NCI-H524 treated with DMSO at 0.1 percent for 48 hours (cell line): ENCODE data around the gene ACTA2.

Experiments
- DNase-seq: peaks from one replicate; lab custom pipeline; 2025; lab: John Stamatoyannopoulos, UW

Gene ACTA2

DNA sequence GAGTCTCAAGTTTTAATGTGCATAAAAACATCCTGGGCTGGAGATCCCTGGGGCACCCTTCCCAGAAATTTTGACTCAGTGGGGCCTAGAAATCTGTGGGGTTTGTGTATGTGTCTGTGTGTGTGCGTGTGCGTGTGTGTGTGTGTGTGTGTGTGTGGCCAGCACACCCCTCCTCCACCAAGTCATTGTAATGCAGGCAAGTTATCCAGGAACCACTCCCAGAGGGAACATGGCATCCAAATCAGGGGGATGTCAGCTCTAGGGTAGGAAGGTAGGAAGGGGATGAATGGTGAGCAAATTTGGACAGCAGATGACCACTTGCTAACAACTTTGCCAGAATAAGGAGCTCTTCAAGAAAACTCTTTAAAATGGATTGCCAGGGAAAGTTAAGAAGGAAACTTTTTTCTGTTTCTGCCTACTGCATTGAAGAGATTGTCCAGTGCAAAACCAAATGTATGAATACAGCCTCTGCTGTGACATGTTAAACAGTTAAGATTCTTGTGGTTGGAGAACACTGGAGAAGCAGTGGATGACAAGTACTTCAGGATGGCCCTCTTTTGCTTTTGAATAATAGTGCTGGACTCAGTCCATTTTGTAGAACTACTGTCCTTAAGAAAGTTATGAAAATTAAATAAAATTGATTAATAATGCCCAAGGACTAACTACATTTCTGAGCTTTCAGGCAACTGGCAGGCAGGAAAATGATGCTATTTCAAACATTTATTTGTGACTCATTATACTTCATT lies 60.2 kb downstream of the ACTA2 start:
- no peak for DNase-seq

GRCh38 chr10:88890681-88891381 lies 61.7 kb downstream of the ACTA2 start:
- DNase-seq, result no peak

GRCh38 chr10:88889559-88890337 lies 62.8 kb downstream of the ACTA2 start:
- no peak for DNase-seq

DNA sequence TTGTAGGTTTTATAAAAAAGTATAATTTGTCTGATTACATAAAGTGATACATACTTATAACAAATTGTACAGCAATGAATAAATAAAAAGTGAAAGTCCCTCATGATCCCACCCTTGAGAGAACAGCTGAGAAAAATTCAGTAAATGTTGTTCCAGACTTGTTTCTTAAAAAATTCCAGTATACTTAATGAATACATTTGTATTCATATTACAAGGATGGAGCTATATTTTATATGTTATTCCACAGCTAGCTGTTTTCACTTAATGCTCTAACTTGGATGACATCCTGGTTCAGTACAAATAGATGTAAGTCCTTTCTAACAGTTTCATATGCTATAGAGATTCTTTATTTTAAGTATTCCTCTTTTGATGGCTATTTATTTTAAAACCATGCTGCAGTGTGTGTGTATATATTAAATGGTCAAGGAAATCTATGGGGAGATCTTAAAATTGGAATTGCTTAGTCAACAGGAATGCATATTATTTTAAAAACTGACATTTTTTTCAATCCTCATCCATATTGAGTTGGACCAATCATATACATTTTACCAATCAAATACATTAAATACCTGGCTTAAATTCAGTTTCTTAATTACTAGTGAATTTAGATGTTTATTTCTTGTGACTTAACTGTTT lies 63.6 kb downstream of the ACTA2 start:
- no peak for DNase-seq

DNA sequence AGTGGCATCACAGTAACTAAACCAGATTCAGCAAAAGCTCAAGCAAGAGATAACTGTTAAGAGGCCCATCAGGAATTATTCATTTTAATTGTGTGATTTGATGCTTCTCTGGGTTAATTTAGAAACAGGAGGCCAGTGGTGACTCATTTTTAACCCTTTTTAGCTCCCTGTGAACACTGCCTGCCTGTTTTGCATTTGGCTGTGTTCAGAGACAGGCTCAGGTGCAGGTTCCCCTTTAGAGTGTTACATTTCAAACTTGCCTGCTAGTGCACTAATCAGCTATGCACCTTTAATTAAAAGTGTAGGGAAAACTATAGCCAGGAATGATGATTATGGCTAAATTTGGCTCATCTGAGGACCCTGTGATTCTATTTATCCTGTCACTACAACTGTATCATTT lies 66.0 kb downstream of the ACTA2 start:
- DNase-seq, result no peak
